Fibroblast of mammary gland (primary cell): ENCODE results near the gene QRSL1.

ENCODE experiments used
- DNase-seq: peaks from one replicate; pipeline ENCODE4 v3.0.0-alpha.2; 2010; ENCODE audit warnings: low read depth
- H3K4me3 ChIP-seq: 2 replicates; pipeline ENCODE4 v1.5.1; 2011; ENCODE audit warnings: low read depth, mild to moderate bottlenecking, low read length, moderate library complexity; ENCODE audit not compliant: control insufficient read depth
- CTCF ChIP-seq: conservative IDR thresholded peaks from 2 replicates; pipeline ENCODE4 v1.5.1; 2011; ENCODE audit warnings: low read depth, low read length, inconsistent platforms; ENCODE audit not compliant: control insufficient read depth, insufficient read depth

The QRSL1 gene

GRCh38 chr6:106670236-106670635 is 40.9 kb downstream of the QRSL1 start:
- DNase-seq: no peak

GRCh38 chr6:106671651-106672050 is 42.3 kb downstream of the QRSL1 start:
- TF ChIP-seq CTCF: no peak

More at GRCh38 chr6:106670236-106670635, 40.9 kb downstream of the QRSL1 start:
- H3K4me3 ChIP-seq: no peak overlapping the region
- no peak for TF ChIP-seq CTCF

GRCh38 chr6:106674541-106675229 is 45.3 kb downstream of the QRSL1 start:
- no peak overlapping the region for H3K4me3 ChIP-seq
- no peak for DNase-seq
- no peak for TF ChIP-seq CTCF

More at GRCh38 chr6:106671651-106672050, 42.3 kb downstream of the QRSL1 start:
- no peak for DNase-seq
- no peak overlapping the region for H3K4me3 ChIP-seq

- no peak for TF ChIP-seq CTCF
- no peak overlapping the region for H3K4me3 ChIP-seq
- DNase-seq: no peak
Observed at GRCh38 chr6:106677282-106677681, 47.9 kb downstream of the QRSL1 start.

- no peak for DNase-seq
- no peak overlapping the region for H3K4me3 ChIP-seq
- TF ChIP-seq CTCF: no peak
Observed at GRCh38 chr6:106684011-106684410, 54.6 kb downstream of the QRSL1 start.

GRCh38 chr6:106685833-106686232 is 56.5 kb downstream of the QRSL1 start:
- DNase-seq: no peak
- H3K4me3 ChIP-seq: no peak overlapping the region
- no peak for TF ChIP-seq CTCF
